ENCODE results near the gene KANSL3. TPM values are rescaled to one million over a fixed set of nuclear protein-coding genes. Genes with fewer than 3 reads are reported as not detected.

The KANSL3 gene
- total RNA-seq, 2 experiments from 2014 or later = 60.8 to 64.4 TPM

GRCh38 chr2:96594691-96595152, 43.4 kb downstream of the KANSL3 start:
- H3K9me3 Mint-ChIP-seq (ENCODE audit: insufficient read depth) = no peaks in the 10 kb centered on the region
- CTCF ChIA-PET = interaction anchor here (0.6 to 2.3 kb wide), 10 partner anchors 11 to 518 kb away, joined by 3 to 9 read pairs (median 6); partner anchors contain the start of genes ANKRD36, ARID5A and CNNM4
- POLR2A ChIA-PET = interaction anchor here (0.7 to 1.3 kb wide), 3 partner anchors 9 to 58 kb away, joined by 3 to 6 read pairs (median 4); partner anchors contain the start of gene KANSL3
- DNase-seq (peak; percentile 65), ATAC-seq (peak; percentile 93)
- peak overlapping the region; percentile 89 for H3K27ac Mint-ChIP-seq
- H3K4me1 Mint-ChIP-seq (ENCODE audit: low read depth) = peaks cover 59% of the 10 kb centered on the region
- peak overlapping the region; percentile 50 for H3K4me3 Mint-ChIP-seq
- H3K36me3 Mint-ChIP-seq (ENCODE audit: low read depth) = peaks cover 77% of the 10 kb centered on the region
- no peaks in the 10 kb centered on the region for H3K27me3 Mint-ChIP-seq (ENCODE audit: low read depth)

DNA sequence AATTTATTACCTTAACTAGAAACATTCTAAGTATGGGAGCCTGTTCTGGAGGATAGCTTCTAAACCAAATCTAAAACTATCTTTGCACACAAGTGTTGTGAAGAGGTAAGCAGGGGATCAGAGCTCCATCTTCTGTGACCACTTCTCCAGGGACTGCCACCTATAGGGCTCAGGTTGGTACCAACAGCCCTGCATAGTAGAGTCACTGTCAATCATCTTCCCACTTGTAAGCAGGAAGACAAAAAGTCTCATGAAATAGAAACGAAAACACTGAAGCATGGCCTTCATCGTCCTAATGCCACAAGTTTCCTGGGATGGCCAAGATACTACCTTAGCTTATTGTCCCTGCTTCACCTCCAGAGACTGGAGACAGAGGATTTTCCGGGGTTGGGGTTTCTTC, 43.8 kb downstream of the KANSL3 start:
- DNase-seq = no peak
- H3K27me3 Mint-ChIP-seq (ENCODE audit: low read depth) = no peaks in the 10 kb centered on the region
- ChIA-PET CTCF (interaction anchor here (0.8 to 2.3 kb wide), 11 partner anchors 10 to 518 kb away, joined by 3 to 9 read pairs (median 5); partner anchors contain the start of genes ANKRD36, ARID5A and CNNM4), POLR2A (interaction anchor here (0.7 to 1.3 kb wide), 4 partner anchors 10 to 57 kb away, joined by 3 to 6 read pairs (median 4); partner anchors contain the start of gene KANSL3)
- peak; percentile 55 for ATAC-seq
- peaks cover 59% of the 10 kb centered on the region for H3K4me1 Mint-ChIP-seq (ENCODE audit: low read depth)
- H3K36me3 Mint-ChIP-seq (ENCODE audit: low read depth) = peaks cover 77% of the 10 kb centered on the region
- H3K4me3 Mint-ChIP-seq = peak overlapping the region; percentile 50
- no peaks in the 10 kb centered on the region for H3K9me3 Mint-ChIP-seq (ENCODE audit: insufficient read depth)
- H3K27ac Mint-ChIP-seq = peak overlapping the region; percentile 89

DNA sequence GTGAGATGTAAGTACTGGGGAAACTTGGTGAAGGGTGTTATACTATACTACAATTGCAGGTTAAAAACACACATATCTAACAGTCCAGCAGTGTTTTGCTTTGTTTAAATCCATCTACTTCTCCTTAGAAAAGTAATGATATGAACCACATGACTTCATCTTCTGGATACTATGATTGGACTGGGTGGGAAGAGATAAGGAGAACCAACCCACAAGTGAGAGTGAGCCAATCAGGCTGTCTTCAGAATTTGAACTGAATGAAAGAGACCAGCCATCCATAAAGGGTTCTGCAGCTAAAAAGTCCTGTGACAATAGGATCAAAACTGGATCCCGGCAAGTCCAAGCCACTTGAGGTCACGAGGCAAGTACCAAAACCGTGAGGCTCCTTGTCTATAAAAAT, 46.6 kb downstream of the KANSL3 start:
- Mint-ChIP-seq H3K36me3 (ENCODE audit: low read depth) (peaks cover 74% of the 10 kb centered on the region), H3K4me3 (no peak overlapping the region), H3K27ac (no peak overlapping the region), H3K4me1 (ENCODE audit: low read depth) (peaks cover 52% of the 10 kb centered on the region), H3K27me3 (ENCODE audit: low read depth) (no peaks in the 10 kb centered on the region), H3K9me3 (ENCODE audit: insufficient read depth) (no peaks in the 10 kb centered on the region)
- no peak for ATAC-seq
- no peak for DNase-seq
- POLR2A ChIA-PET = no interaction called here
- CTCF ChIA-PET = no interaction called here

- Mint-ChIP-seq H3K4me1 (ENCODE audit: low read depth) (peaks cover 48% of the 10 kb centered on the region), H3K9me3 (ENCODE audit: insufficient read depth) (no peaks in the 10 kb centered on the region), H3K27ac (no peak overlapping the region), H3K36me3 (ENCODE audit: low read depth) (peaks cover 74% of the 10 kb centered on the region), H3K27me3 (ENCODE audit: low read depth) (no peaks in the 10 kb centered on the region), H3K4me3 (no peak overlapping the region)
- ATAC-seq (no peak), DNase-seq (no peak)
- CTCF ChIA-PET = no interaction called here
- POLR2A ChIA-PET = interaction anchor here (0.5 kb wide), 1 partner anchor 27 kb away, joined by 6 read pairs; no protein-coding TSS in a partner anchor
Observed at GRCh38 chr2:96591054-96591453, 47.1 kb downstream of the KANSL3 start.

DNA sequence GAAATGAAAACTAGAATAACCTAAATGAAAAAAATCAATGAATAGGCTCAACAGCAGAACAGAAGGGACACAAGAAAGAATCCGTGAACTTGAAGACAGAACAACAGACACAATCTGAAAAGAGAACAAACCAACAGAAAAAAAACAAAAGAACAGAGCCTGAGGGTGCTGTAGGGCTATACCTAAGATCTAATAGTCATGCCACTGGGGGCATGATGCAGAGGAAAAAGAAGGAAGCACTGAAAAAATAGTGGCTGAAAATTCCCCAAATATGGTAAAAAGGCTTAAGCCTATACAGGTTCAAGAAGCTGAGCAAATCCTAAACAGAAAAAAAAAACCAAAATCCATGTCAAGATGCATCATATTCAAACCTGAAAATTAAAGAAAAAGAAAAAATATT, 50.3 kb downstream of the KANSL3 start:
- ChIA-PET POLR2A (no interaction called here), CTCF (no interaction called here)
- Mint-ChIP-seq H3K27ac (no peak overlapping the region), H3K4me1 (ENCODE audit: low read depth) (peaks cover 17% of the 10 kb centered on the region), H3K4me3 (no peak overlapping the region), H3K36me3 (ENCODE audit: low read depth) (peaks cover 54% of the 10 kb centered on the region), H3K27me3 (ENCODE audit: low read depth) (no peaks in the 10 kb centered on the region), H3K9me3 (ENCODE audit: insufficient read depth) (no peaks in the 10 kb centered on the region)
- ATAC-seq (no peak), DNase-seq (no peak)

DNA sequence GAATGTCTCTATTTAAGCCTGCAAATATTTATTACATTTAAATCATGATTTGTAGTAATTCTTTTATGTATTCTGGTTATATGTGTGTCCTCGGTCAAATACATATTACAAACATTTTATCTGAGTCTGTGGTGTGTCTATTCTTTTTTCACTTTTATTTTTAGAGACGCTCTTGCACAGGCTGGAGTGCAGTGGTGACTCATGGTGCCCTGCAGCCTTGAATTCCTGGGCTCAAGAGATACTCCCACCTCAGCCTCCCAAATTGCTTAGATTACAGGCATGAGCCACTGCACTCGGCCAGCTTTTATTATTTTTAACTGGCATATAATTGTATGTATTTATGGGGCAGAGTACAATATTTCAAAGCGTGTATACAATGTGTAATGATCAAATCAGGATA, 54.1 kb downstream of the KANSL3 start:
- CTCF ChIA-PET = interaction anchor here (1.0 kb wide), 1 partner anchor 10 kb away, joined by 3 read pairs; no protein-coding TSS in a partner anchor

GRCh38 chr2:96580771-96581170, 57.3 kb downstream of the KANSL3 start:
- Mint-ChIP-seq H3K4me3 (no peak overlapping the region), H3K36me3 (ENCODE audit: low read depth) (peaks cover 9% of the 10 kb centered on the region), H3K9me3 (ENCODE audit: insufficient read depth) (no peaks in the 10 kb centered on the region)

More for the DNA sequence above, 54.1 kb downstream of the KANSL3 start:
- Mint-ChIP-seq H3K27me3 (ENCODE audit: low read depth) (no peaks in the 10 kb centered on the region), H3K9me3 (ENCODE audit: insufficient read depth) (no peaks in the 10 kb centered on the region), H3K4me1 (ENCODE audit: low read depth) (peaks cover 5% of the 10 kb centered on the region), H3K36me3 (ENCODE audit: low read depth) (peaks cover 28% of the 10 kb centered on the region), H3K4me3 (no peak overlapping the region), H3K27ac (no peak overlapping the region)
- no peak for DNase-seq
- ATAC-seq = no peak
- POLR2A ChIA-PET = no interaction called here

GRCh38 chr2:96579422-96579821, 58.7 kb downstream of the KANSL3 start:
- Mint-ChIP-seq H3K36me3 (ENCODE audit: low read depth) (peaks cover under 1% of the 10 kb centered on the region), H3K27me3 (ENCODE audit: low read depth) (no peaks in the 10 kb centered on the region), H3K4me3 (no peak overlapping the region), H3K4me1 (ENCODE audit: low read depth) (no peaks in the 10 kb centered on the region), H3K9me3 (ENCODE audit: insufficient read depth) (no peaks in the 10 kb centered on the region), H3K27ac (no peak overlapping the region)
- no peak for DNase-seq
- POLR2A ChIA-PET = no interaction called here
- CTCF ChIA-PET = interaction anchor here (0.8 to 1.6 kb wide), 2 partner anchors 13 to 25 kb away, joined by 3 to 4 read pairs; no protein-coding TSS in a partner anchor
- no peak for ATAC-seq

More at GRCh38 chr2:96580771-96581170, 57.3 kb downstream of the KANSL3 start:
- no peaks in the 10 kb centered on the region for H3K4me1 Mint-ChIP-seq (ENCODE audit: low read depth)
- POLR2A ChIA-PET = interaction anchor here (0.6 kb wide), 1 partner anchor 12 kb away, joined by 3 read pairs; no protein-coding TSS in a partner anchor
- H3K27me3 Mint-ChIP-seq (ENCODE audit: low read depth) = no peaks in the 10 kb centered on the region
- ATAC-seq (no peak), DNase-seq (no peak)
- CTCF ChIA-PET = interaction anchor here (0.9 to 1.6 kb wide), 2 partner anchors 12 to 14 kb away, joined by 3 to 4 read pairs; no protein-coding TSS in a partner anchor
- no peak overlapping the region for H3K27ac Mint-ChIP-seq

- H3K27ac Mint-ChIP-seq = no peak overlapping the region
- no peak for DNase-seq
Observed at GRCh38 chr2:96578731-96579130, 59.4 kb downstream of the KANSL3 start.

GRCh38 chr2:96577501-96577900, 60.6 kb downstream of the KANSL3 start:
- DNase-seq (no peak), ATAC-seq (no peak)
- H3K4me3 Mint-ChIP-seq = no peak overlapping the region
- CTCF ChIA-PET = interaction anchor here (1.2 kb wide), 1 partner anchor 23 kb away, joined by 4 read pairs; no protein-coding TSS in a partner anchor
- POLR2A ChIA-PET = no interaction called here
- H3K27me3 Mint-ChIP-seq (ENCODE audit: low read depth) = no peaks in the 10 kb centered on the region
- no peaks in the 10 kb centered on the region for H3K4me1 Mint-ChIP-seq (ENCODE audit: low read depth)
- no peak overlapping the region for H3K27ac Mint-ChIP-seq
- H3K36me3 Mint-ChIP-seq (ENCODE audit: low read depth) = no peaks in the 10 kb centered on the region
- no peaks in the 10 kb centered on the region for H3K9me3 Mint-ChIP-seq (ENCODE audit: insufficient read depth)

More at GRCh38 chr2:96578731-96579130, 59.4 kb downstream of the KANSL3 start:
- H3K36me3 Mint-ChIP-seq (ENCODE audit: low read depth) = no peaks in the 10 kb centered on the region
- no peaks in the 10 kb centered on the region for H3K27me3 Mint-ChIP-seq (ENCODE audit: low read depth)
- no peaks in the 10 kb centered on the region for H3K9me3 Mint-ChIP-seq (ENCODE audit: insufficient read depth)
- ATAC-seq = no peak
- H3K4me1 Mint-ChIP-seq (ENCODE audit: low read depth) = no peaks in the 10 kb centered on the region
- no peak overlapping the region for H3K4me3 Mint-ChIP-seq
- ChIA-PET CTCF (interaction anchor here (0.8 to 1.2 kb wide), 2 partner anchors 25 kb away, joined by 3 to 4 read pairs; no protein-coding TSS in a partner anchor), POLR2A (no interaction called here)

- CTCF ChIA-PET = interaction anchor here (0.8 to 1.7 kb wide), 3 partner anchors 18 to 169 kb away, joined by 3 to 8 read pairs (median 4); no protein-coding TSS in a partner anchor
- DNase-seq (no peak), ATAC-seq (no peak)
- Mint-ChIP-seq H3K4me1 (ENCODE audit: low read depth) (no peaks in the 10 kb centered on the region), H3K27me3 (ENCODE audit: low read depth) (no peaks in the 10 kb centered on the region), H3K36me3 (ENCODE audit: low read depth) (no peaks in the 10 kb centered on the region), H3K9me3 (ENCODE audit: insufficient read depth) (no peaks in the 10 kb centered on the region), H3K4me3 (no peak overlapping the region), H3K27ac (no peak overlapping the region)
- POLR2A ChIA-PET = no interaction called here
Observed at GRCh38 chr2:96575785-96576456, 62.2 kb downstream of the KANSL3 start.

DNA sequence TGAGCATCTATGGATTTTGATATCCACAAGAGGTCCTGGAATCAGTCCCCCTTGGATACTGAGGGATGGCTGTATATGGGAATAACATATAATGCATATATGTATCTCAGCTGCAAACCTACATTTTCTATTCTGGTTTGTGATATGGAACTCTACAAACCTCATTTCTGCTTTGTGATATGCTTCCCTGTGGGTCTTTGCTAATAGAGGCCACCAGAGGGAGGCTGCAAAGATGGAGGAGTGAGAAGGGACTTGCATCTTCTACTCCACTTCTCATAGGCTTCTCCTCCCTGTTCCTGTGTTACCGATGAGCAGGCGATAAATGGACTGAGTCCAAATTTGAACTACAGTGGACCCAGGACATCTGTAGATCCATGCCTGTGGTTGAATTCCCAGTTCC, 63.7 kb downstream of the KANSL3 start:
- ChIA-PET CTCF (interaction anchor here (1.0 to 1.7 kb wide), 2 partner anchors 20 kb away, joined by 5 to 8 read pairs; no protein-coding TSS in a partner anchor), POLR2A (no interaction called here)
- H3K36me3 Mint-ChIP-seq (ENCODE audit: low read depth) = no peaks in the 10 kb centered on the region
- no peak overlapping the region for H3K4me3 Mint-ChIP-seq
- no peaks in the 10 kb centered on the region for H3K9me3 Mint-ChIP-seq (ENCODE audit: insufficient read depth)
- H3K27ac Mint-ChIP-seq = no peak overlapping the region
- H3K4me1 Mint-ChIP-seq (ENCODE audit: low read depth) = no peaks in the 10 kb centered on the region
- ATAC-seq = no peak
- no peak for DNase-seq
- no peaks in the 10 kb centered on the region for H3K27me3 Mint-ChIP-seq (ENCODE audit: low read depth)
